CD4-positive, alpha-beta T cell treated with Interleukin-15 for 1 hour (primary cell): ENCODE measurements around the gene APMAP.
"Not testable (repeated sequence)": the region's sequence is repeated elsewhere in the genome, so short reads cannot be mapped to it uniquely, and the experiment has no call there.

Experiments used
- DNase-seq: peaks from one replicate; pipeline ENCODE4 v3.0.0-alpha.2; 2020

The APMAP gene

DNA sequence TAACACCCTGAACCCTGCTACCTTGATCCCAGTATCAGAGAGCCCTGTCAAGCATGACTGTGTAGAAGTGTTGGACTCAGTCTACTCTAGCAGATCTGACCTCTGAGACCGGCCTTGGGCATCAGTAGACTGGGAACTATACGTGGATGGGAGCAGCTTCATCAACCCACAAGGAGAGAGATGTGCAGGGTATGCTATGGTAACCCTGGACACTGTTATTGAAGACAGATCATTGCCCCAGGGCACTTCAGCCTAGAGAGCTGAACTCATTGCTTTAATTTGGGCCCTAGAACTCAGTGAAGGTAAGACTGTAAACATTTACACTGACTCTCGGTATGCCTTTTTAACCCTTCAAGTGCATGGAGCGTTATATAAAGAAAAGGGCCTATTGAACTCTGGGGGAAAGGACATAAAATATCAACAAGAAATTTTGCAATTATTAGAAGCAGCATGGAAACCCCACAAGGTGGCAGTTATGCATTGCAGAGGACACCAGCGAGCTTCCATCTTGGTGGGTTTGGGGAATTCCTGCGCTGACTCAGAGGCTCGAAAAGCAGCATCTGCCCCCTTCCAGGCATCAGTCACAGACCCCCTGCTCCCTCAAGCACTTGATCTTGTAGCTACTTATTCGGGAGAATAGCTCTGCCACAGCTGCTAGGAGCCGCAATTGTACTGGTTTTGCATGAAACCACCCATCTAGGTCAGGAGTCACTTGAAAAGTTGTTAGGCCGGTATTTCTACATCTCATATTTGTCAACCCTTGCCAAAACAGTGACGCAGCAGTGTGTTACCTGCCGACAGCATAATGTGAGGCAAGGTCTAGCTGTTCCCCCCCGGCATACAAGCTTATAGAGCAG lies 62.5 kb downstream of the APMAP start:
- peak; percentile 45 for DNase-seq

DNA sequence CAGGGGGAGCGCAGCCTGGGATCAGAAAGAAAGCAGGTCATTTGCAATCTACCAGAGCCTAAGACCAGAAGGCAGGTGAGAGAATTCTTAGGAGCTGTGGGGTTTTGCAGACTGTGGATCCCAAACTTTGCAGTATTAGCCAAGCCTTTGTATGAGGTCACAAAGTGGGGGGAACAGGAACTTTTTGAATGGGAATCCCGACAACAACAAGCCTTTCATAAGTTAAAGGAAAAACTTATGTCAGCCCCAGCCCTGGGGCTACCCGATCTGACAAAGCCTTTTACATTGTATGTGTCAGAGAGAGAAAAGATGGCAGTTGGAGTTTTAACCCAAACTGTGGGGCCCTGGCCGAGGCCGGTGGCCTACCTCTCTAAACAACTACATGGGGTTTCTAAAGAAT lies 63.3 kb downstream of the APMAP start:
- DNase-seq = not testable (repeated sequence)

- DNase-seq = not testable (repeated sequence)
Measured at GRCh38 chr20:24920706-24921105, 71.8 kb downstream of the APMAP start.

GRCh38 chr20:24919665-24920064 lies 72.9 kb downstream of the APMAP start:
- DNase-seq = not testable (repeated sequence)

- DNase-seq = no peak
Measured at GRCh38 chr20:24918579-24919566, 73.7 kb downstream of the APMAP start.

DNA sequence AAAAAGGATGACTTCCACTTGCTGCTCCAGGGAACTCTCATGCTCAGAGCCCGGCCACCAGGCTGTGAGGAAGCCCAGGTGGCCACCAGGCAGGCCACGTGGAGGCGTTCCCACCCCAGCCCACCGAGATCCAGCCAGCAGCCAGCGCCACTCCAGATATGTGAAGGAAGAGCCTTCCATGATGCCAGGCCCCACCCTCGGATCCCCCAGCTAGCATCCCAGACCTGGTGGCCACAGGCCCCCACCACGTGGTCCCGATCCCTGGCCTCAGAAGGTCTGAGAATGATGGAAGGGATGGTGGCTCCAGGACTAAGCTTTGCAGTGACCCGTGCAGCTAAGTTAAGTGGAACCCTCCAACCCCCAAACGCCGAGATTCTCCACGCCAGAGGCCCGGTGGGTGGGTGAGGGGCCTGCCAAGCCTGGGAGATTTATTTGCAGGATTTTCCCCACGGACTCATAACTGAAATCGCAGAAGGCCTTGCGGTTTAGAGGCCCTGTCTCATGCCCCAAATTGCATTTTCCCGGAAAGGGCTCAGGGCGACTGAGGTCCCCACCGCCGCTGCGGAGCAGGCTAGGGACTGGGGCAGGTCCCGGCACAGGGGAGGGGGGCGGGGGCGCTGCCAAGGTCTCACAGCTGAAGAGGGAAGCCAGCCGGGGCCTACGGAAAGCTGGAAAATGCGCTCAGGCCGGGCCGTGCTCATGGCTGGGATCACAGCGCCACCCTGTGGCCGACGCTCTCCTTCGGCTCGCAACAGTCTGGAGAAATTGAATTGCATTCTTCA lies 74.6 kb downstream of the APMAP start:
- DNase-seq = no peak

- no peak for DNase-seq
Measured at GRCh38 chr20:24917056-24917455, 75.5 kb downstream of the APMAP start.

GRCh38 chr20:24916412-24916811 lies 76.1 kb downstream of the APMAP start:
- DNase-seq = no peak

- no peak for DNase-seq
Measured at GRCh38 chr20:24915892-24916291, 76.7 kb downstream of the APMAP start.

GRCh38 chr20:24915440-24915839 lies 77.1 kb downstream of the APMAP start:
- no peak for DNase-seq

GRCh38 chr20:24914388-24915241 lies 77.9 kb downstream of the APMAP start:
- no peak for DNase-seq

GRCh38 chr20:24913076-24913628 lies 79.4 kb downstream of the APMAP start:
- no peak for DNase-seq
